Left hindlimb (tissue), 1 donor: ENCODE measurements around the gene FTHL17.

Experiments used
- DNase-seq: peaks from one replicate; pipeline ENCODE4 v3.0.0-alpha.2; 2018

Gene FTHL17

DNA sequence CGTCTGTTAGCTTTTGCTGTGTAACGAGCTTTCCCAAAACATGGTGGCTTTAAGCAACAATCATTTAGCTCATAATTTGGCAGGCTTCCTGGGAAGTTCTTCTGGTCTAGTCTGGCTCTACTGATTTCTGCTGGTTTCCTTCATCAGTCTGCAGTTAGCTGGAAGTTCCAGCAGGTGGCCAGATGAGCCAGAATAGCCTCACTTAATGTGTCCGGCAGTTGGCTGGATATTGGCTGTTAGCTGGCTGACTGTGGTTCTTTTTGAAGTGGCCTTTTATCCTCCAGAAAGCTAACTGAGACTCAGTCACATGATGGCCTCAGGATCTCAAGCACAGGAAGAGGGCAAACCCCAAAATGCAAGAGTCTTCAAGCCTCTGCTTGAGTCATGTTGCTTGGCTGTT is 34.9 kb downstream of the FTHL17 start:
- DNase-seq: no peak

- DNase-seq: no peak
These were observed 44.5 kb downstream of the FTHL17 start for GRCh38 chrX:31027351-31027750.

DNA sequence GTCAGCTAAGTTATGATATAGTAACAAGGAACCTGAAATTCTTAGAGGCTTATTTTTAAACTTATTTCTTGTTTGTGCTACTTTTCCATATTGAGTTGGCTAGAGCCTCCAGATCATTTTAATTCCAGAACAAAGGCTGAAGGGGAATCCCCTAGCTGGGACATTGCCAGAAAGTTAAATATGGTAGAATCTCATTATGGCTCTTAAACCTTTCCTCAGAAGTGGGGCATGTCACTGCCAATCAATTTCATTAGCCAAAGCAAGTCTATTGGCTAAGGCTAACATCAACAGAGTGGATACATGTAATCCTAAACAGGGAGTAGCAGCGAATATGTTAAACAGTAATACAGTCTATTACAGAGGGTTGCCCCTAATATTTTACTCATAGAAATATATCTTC is 47.0 kb downstream of the FTHL17 start:
- no peak for DNase-seq

- peak; percentile 51 for DNase-seq
These were observed 50.3 kb downstream of the FTHL17 start for GRCh38 chrX:31021537-31021936.
